Adrenal gland (tissue), 5 donors: Measurements from ENCODE around the gene HMGXB3.

Source experiments
- CTCF ChIP-seq, 6 experiments: fragments of 450-650 bp in 4 of 6; fragments of 200-600 bp in 2 of 6; sonication (generic) in 1 of 6; IDR thresholded peaks; 1 replicate in 5 of 6; 2 replicates in 1 of 6; pipeline versions ENCODE4 v1.5.1 to v1.8.0; 2016 to 2021; ENCODE audit warnings: antibody characterized with exemption in 6 of 6, mild to moderate bottlenecking in 2 of 6, moderate library complexity in 1 of 6
- POLR2A ChIP-seq, 2 donors: fragments of 450-650 bp; IDR thresholded peaks; one replicate each; pipeline ENCODE4 v1.6.1; 2017; ENCODE audit warnings: antibody characterized with exemption in 2 of 2, mild to moderate bottlenecking in 2 of 2, moderate library complexity in 1 of 2
- donor health status: DM: no; HTN: no; CAD: no.

DNA sequence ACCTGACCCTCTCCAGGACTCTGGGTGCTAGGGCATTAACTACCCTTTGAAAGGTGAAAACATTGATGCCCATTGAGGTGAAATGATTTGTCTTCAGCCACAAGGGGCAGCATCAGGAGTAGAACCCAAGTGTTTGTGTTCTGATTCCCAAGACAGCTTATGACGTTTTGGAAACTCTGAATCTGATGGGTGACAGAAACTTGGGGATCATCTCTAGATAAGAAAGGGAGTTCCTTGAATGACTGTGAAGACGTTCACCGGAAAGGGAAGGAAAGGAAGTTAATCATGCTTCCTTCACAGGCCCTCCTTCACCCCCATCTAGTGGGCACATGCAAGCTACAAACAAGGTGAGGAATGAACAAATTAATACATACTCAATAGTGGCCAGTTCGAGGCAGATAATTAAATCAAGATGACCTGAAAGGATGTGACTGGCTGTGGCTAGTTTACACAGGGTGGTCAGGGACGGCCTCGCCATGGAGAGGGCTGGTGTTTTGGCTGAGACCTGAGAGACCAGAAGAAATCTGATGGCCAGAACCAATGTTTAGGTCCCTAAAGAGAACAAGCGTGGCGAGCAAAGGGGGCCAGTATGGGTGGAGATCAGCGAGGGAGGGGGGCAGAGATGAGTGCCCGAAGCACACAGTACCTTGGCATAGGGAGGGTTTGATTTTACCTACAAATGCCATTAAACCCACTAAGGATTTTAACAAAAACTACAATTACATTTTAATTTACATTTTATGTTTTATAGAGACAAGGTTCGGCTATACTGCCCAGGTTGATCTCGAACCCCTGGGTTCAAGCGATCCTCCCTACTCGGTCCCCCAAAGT is 40.9 kb upstream of the HMGXB3 start:
- TF ChIP-seq POLR2A (IDR thresholded peaks at IDR 0.05) = no peak
- peak; percentile 30 to 68 (median 54) for TF ChIP-seq CTCF (IDR thresholded peaks at IDR 0.05)
